GM12878 (cell line): ENCODE results near the gene SLC2A14. TPM values are rescaled to one million over a fixed set of nuclear protein-coding genes. Genes with fewer than 3 reads are reported as not detected.

Source experiments
- ATAC-seq: fragments of 200-7000 bp; cut with Tn5 transposase; 3 replicates; pipeline ENCODE4 v1.9.1; 2020; ENCODE audit warnings: mild to moderate bottlenecking, moderate library complexity
- BruUV-seq: library from RNA; stranded (reverse); fragments of 400-500 nt; replicated peaks from 2 replicates; lab custom pipeline; 2021; lab: Mats Ljungman, UMichigan
- CTCF ChIA-PET: fragments of 300-600 bp; sonication (Branson Sonifier 250); formaldehyde crosslinking; extraction: SDS; loops from one replicate; lab custom pipeline; 2021; ENCODE audit warnings: inconsistent platforms; lab: Yijun Ruan, JAX
- POLR2A ChIA-PET: fragments of 350-600 bp; formaldehyde crosslinking; extraction: SDS; loops from one replicate; lab custom pipeline; 2021; ENCODE audit warnings: inconsistent platforms; lab: Charles Lee
- RAD21 ChIA-PET: fragments of 300-600 bp; sonication (Branson Sonifier 250); formaldehyde crosslinking; loops from one replicate; lab custom pipeline; 2023; ENCODE audit warnings: antibody characterized with exemption; ENCODE audit not compliant: unreplicated experiment; lab: Charles Lee
- SMC1A ChIA-PET: fragments of 300-600 bp; sonication (Branson Sonifier 250); formaldehyde crosslinking; loops from one replicate; lab custom pipeline; 2023; ENCODE audit not compliant: unreplicated experiment, uncharacterized antibody; lab: Charles Lee
- DNase-seq: peaks from one replicate; pipeline ENCODE4 v3.0.0-alpha.2; 2011; ENCODE audit warnings: low read depth, low spot score
- FAIRE-seq: peaks from 3 replicates; lab custom pipeline; 2011; peaks lifted over from hg19 to GRCh38; lab: Jason Lieb, UNC
- H2AFZ ChIP-seq: 2 replicates; pipeline ENCODE4 v1.6.0; 2011; ENCODE audit warnings: low read depth, low read length, control low read depth; ENCODE audit not compliant: control insufficient read depth
- H3K27ac ChIP-seq: 2 replicates; pipeline ENCODE4 v1.5.1; 2011; ENCODE audit warnings: control low read depth; ENCODE audit not compliant: control insufficient read depth, insufficient read depth
- H3K27me3 ChIP-seq, 2 experiments: replicated peaks in 1 of 2; 2 replicates each; pipeline versions ENCODE4 v1.6.0 to v1.6.1; 2011; ENCODE audit warnings: low read length in 1 of 2; ENCODE audit not compliant: control insufficient read depth in 2 of 2, insufficient read depth in 2 of 2
- H3K36me3 ChIP-seq, 2 experiments: 2 replicates each; pipeline ENCODE4 v1.5.1; 2011; ENCODE audit warnings: low read length in 1 of 2; ENCODE audit not compliant: control insufficient read depth in 2 of 2, insufficient read depth in 2 of 2
- H3K4me1 ChIP-seq: 2 replicates; pipeline ENCODE4 v1.6.1; 2011; ENCODE audit warnings: mild to moderate bottlenecking, low read length, moderate library complexity, mixed read lengths; ENCODE audit not compliant: control insufficient read depth, insufficient read depth
- H3K4me2 ChIP-seq: 2 replicates; pipeline ENCODE4 v1.6.0; 2011; ENCODE audit warnings: control low read depth; ENCODE audit not compliant: control insufficient read depth, insufficient read depth
- H3K4me3 ChIP-seq: fragments of 200-600 bp; sonication (generic); 2 replicates; pipeline ENCODE4 v1.5.1; 2016
- H3K79me2 ChIP-seq: 2 replicates; pipeline ENCODE4 v1.6.0; 2011; ENCODE audit warnings: low read length; ENCODE audit not compliant: control insufficient read depth, insufficient read depth
- H3K9ac ChIP-seq: 2 replicates; pipeline ENCODE4 v1.8.0; 2011; ENCODE audit warnings: low read length, control low read depth, mixed read lengths; ENCODE audit not compliant: control insufficient read depth, insufficient read depth
- H3K9me3 ChIP-seq: replicated peaks from 3 replicates; pipeline ENCODE4 v1.5.1; 2011; ENCODE audit warnings: mild to moderate bottlenecking, low read length; ENCODE audit not compliant: control insufficient read depth, insufficient read depth
- H4K20me1 ChIP-seq: 2 replicates; pipeline ENCODE4 v1.6.0; 2011; ENCODE audit not compliant: control insufficient read depth, insufficient read depth
- BCL3 ChIP-seq: IDR thresholded peaks from 2 replicates; pipeline ENCODE4 v1.6.1; 2011; ENCODE audit warnings: borderline replicate concordance, low read depth, mild to moderate bottlenecking, moderate library complexity, low read length; ENCODE audit not compliant: insufficient read depth, poor library complexity, severe bottlenecking
- CREM ChIP-seq: IDR thresholded peaks from 2 replicates; pipeline ENCODE4 v1.6.1; 2014; ENCODE audit warnings: antibody characterized with exemption, low read depth
- E2F4 ChIP-seq: IDR thresholded peaks from 2 replicates; pipeline ENCODE4 v1.6.1; 2012; ENCODE audit warnings: low read depth, low read length, improper control_type of control experiment
- E4F1 ChIP-seq: fragments of 450-650 bp; IDR thresholded peaks from 2 replicates; pipeline ENCODE4 v1.6.1; 2018; ENCODE audit warnings: borderline replicate concordance, mild to moderate bottlenecking; ENCODE audit not compliant: partially characterized antibody
- EP300 ChIP-seq, 2 experiments: fragments of 150-350 bp in 1 of 2; IDR thresholded peaks; 2 replicates each; pipeline ENCODE4 v1.6.1; 2011 to 2012; ENCODE audit warnings: low read depth in 2 of 2, low read length in 2 of 2, borderline replicate concordance in 1 of 2, improper control_type of control experiment in 1 of 2, inconsistent platforms in 1 of 2; ENCODE audit not compliant: control insufficient read depth in 1 of 2
- FOXK2 ChIP-seq: fragments of 450-650 bp; IDR thresholded peaks from 2 replicates; pipeline ENCODE4 v1.6.1; 2017; ENCODE audit warnings: mild to moderate bottlenecking, moderate library complexity
- HCFC1 ChIP-seq: fragments of 150-350 bp; IDR thresholded peaks from 2 replicates; pipeline ENCODE4 v1.6.1; 2014; ENCODE audit warnings: low read length
- HDAC6 ChIP-seq: fragments of 200-600 bp; sonication (generic); IDR thresholded peaks from one replicate; pipeline ENCODE4 v1.8.0; 2017; ENCODE audit warnings: antibody characterized with exemption; ENCODE audit not compliant: unreplicated experiment
- NFYB ChIP-seq: IDR thresholded peaks from 2 replicates; pipeline ENCODE4 v1.6.1; 2011; ENCODE audit warnings: low read depth, mild to moderate bottlenecking, low read length, improper control_type of control experiment, moderate library complexity; ENCODE audit not compliant: insufficient read depth
- NRF1 ChIP-seq: conservative IDR thresholded peaks from 2 replicates; pipeline ENCODE4 v1.6.1; 2011; ENCODE audit warnings: mild to moderate bottlenecking, low read depth, low read length, improper control_type of control experiment
- RELA ChIP-seq: fragments of 450-650 bp; IDR thresholded peaks from 2 replicates; pipeline ENCODE4 v1.8.0; 2014; ENCODE audit warnings: borderline replicate concordance; ENCODE audit not compliant: partially characterized antibody
- SIN3A ChIP-seq: IDR thresholded peaks from 2 replicates; pipeline ENCODE4 v1.6.1; 2012; ENCODE audit warnings: low read depth, low read length, improper control_type of control experiment
- YY1 ChIP-seq: IDR thresholded peaks from 2 replicates; pipeline ENCODE4 v1.6.1; 2011; ENCODE audit warnings: low read depth, mild to moderate bottlenecking, low read length
- ZBTB4 ChIP-seq: fragments of 450-650 bp; formaldehyde crosslinking; IDR thresholded peaks from 2 replicates; pipeline ENCODE4 v1.4.0; 2022; ENCODE audit warnings: mild to moderate bottlenecking, moderate library complexity
- ZNF622 ChIP-seq: fragments of 450-650 bp; IDR thresholded peaks from 2 replicates; pipeline ENCODE4 v1.6.1; 2017; ENCODE audit warnings: mild to moderate bottlenecking, inconsistent platforms
- WGBS: methylation state at CpG from one replicate; pipeline ENCODE4 v1.1.6; 2016; ENCODE audit warnings: low lambda C conversion rate; ENCODE audit not compliant: insufficient replicate concordance, insufficient coverage; ENCODE audit errors: missing lambda C conversion rate; 5-methylcytosine and 5-hydroxymethylcytosine counted together
- in situ Hi-C: fragments of 300-500 bp; cut with MboI; formaldehyde crosslinking; loops from 9 replicates; pipeline ENCODE4 v1.14.3; 2018; ENCODE audit warnings: mixed read lengths
- intact Hi-C: fragments of 100-400 bp; cut with micrococcal nuclease; formaldehyde crosslinking; loops from one replicate; pipeline ENCODE4 v1.14.2; 2022; ENCODE audit not compliant: unreplicated experiment
- polyA plus RNA-seq, 11 experiments: library from polyadenylated mRNA; depleted of rRNA in 4 of 11; unstranded in 6 of 11; stranded (reverse) in 5 of 11; fragments of >200 nt; fragmentation: Nextera tagmentation in 4 of 11; fragmentation: Illumina TruSeq in 1 of 11; extraction: Ambion mirVana in 4 of 11; extraction: Trizol in 1 of 11; gene quantifications; 1 replicate in 1 of 11; 2 replicates in 10 of 11; pipeline versions ENCODE4 v1.2.1 to v1.2.3, GENCODE V29; 2011 to 2016; ENCODE audit warnings: inconsistent platforms in 2 of 11, missing spikeins in 2 of 11, low read depth in 1 of 11
- total RNA-seq, 4 experiments: library from RNA; depleted of rRNA in 3 of 4; stranded (reverse); fragments of >200 nt in 3 of 4; fragmentation: Illumina TruSeq in 1 of 4; extraction: Trizol in 1 of 4; gene quantifications; 2 replicates each; pipeline versions ENCODE4 v1.2.1 to v1.2.3, GENCODE V29; 2013 to 2021

SLC2A14 gene
- total and polyA plus RNA-seq, 10 of the 15 experiments (the other 5 are each of a cell fraction or from before 2014, with no cell fraction given) = 0.05 to 0.69 (median 0.19) TPM; not detected in 1

GRCh38 chr12:7870335-7870734 lies 2.4 kb downstream of the SLC2A14 start (continued):
- no peak for TF ChIP-seq E2F4
- TF ChIP-seq ZNF622 = no peak

- SMC1A ChIA-PET = no interaction called here
- H3K4me3 ChIP-seq = no peak overlapping the region
- no peak for FAIRE-seq
- TF ChIP-seq ZBTB4 = no peak
- no peak for TF ChIP-seq YY1
- TF ChIP-seq EP300 (IDR thresholded peaks at IDR 0.05; ENCODE audit: borderline replicate concordance in 1 of 2, control insufficient read depth in 1 of 2, low read depth in 2 of 2, low read length in 2 of 2) = no peak
- TF ChIP-seq CREM = no peak
- TF ChIP-seq SIN3A = no peak
- no peak for TF ChIP-seq HCFC1
- TF ChIP-seq NFYB = no peak
- no peak for TF ChIP-seq BCL3
- no peak for TF ChIP-seq FOXK2
- no peak for TF ChIP-seq HDAC6
- TF ChIP-seq E4F1 = no peak
- no peak for TF ChIP-seq RELA
- no peak for TF ChIP-seq NRF1
Observed at GRCh38 chr12:7869137-7869536, 3.6 kb downstream of the SLC2A14 start.

More at GRCh38 chr12:7869137-7869536, 3.6 kb downstream of the SLC2A14 start:
- DNase-seq = no peak
- Histone ChIP-seq H2AFZ (no peak overlapping the region), H3K27me3 (no peaks in the 10 kb centered on the region; a peak in 2 of 4 replicates), H3K4me1 (no peaks in the 10 kb centered on the region), H3K36me3 (no peaks in the 10 kb centered on the region), H3K4me2 (no peak overlapping the region), H4K20me1 (no peaks in the 10 kb centered on the region), H3K79me2 (no peaks in the 10 kb centered on the region), H3K9ac (no peak overlapping the region), H3K9me3 (no peaks in the 10 kb centered on the region), H3K27ac (no peak overlapping the region)
- no peak for ATAC-seq
- CTCF ChIA-PET = no interaction called here
- 58% methylated on average over 4 of the region's 4 CpGs for WGBS
- POLR2A ChIA-PET = no interaction called here
- no TSS peak for BruUV-seq
- in situ Hi-C loops (no loop called here), intact Hi-C loops (loop anchor here (10.0 kb wide), 1 partner anchor 206 kb away; no protein-coding TSS in a partner anchor)
- RAD21 ChIA-PET = no interaction called here
